Measurements from ENCODE around the gene KRTAP26-1.

DNA sequence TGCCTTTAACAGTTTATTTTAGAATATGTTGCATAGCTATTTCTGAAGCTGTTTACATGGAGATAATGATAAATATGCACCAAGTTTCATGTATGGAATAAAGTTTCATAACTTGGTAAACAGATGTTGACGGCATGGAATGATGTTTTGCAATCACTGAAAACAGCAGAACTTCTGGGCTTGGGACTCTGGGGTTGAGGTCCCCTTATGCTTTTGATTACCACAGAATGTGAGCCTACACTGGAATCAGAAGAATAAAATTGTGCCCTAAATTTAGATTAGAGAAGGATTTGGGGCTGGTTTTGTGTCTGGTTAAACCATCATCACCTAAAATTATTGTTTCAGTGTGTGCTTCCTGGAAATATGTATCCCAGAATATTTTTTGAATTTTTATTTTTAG is 48.5 kb downstream of the KRTAP26-1 start:
- TF ChIP-seq POLR2AphosphoS5 (IDR thresholded peaks at IDR 0.05) (no peak), POLR2A (IDR thresholded peaks at IDR 0.05) (no peak)
- TF ChIP-seq, protein P1, sequence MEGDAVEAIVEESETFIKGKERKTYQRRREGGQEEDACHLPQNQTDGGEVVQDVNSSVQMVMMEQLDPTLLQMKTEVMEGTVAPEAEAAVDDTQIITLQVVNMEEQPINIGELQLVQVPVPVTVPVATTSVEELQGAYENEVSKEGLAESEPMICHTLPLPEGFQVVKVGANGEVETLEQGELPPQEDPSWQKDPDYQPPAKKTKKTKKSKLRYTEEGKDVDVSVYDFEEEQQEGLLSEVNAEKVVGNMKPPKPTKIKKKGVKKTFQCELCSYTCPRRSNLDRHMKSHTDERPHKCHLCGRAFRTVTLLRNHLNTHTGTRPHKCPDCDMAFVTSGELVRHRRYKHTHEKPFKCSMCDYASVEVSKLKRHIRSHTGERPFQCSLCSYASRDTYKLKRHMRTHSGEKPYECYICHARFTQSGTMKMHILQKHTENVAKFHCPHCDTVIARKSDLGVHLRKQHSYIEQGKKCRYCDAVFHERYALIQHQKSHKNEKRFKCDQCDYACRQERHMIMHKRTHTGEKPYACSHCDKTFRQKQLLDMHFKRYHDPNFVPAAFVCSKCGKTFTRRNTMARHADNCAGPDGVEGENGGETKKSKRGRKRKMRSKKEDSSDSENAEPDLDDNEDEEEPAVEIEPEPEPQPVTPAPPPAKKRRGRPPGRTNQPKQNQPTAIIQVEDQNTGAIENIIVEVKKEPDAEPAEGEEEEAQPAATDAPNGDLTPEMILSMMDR (IDR thresholded peaks at IDR 0.05) = no peak
